ENCODE results near the gene FASTKD2.

FASTKD2 gene

GRCh38 chr2:206840999-206841398, 75.6 kb downstream of the FASTKD2 start:
- DNase-seq: no peak
